NCI-H1417 treated with DMSO at 0.1 percent for 48 hours (cell line): ENCODE measurements around the gene PRKN.
"Not testable (repeated sequence)": the region's sequence is repeated elsewhere in the genome, so short reads cannot be mapped to it uniquely, and the experiment has no call there.

Experiments used
- DNase-seq: peaks from one replicate; lab custom pipeline; 2025; lab: John Stamatoyannopoulos, UW

The PRKN gene

DNA sequence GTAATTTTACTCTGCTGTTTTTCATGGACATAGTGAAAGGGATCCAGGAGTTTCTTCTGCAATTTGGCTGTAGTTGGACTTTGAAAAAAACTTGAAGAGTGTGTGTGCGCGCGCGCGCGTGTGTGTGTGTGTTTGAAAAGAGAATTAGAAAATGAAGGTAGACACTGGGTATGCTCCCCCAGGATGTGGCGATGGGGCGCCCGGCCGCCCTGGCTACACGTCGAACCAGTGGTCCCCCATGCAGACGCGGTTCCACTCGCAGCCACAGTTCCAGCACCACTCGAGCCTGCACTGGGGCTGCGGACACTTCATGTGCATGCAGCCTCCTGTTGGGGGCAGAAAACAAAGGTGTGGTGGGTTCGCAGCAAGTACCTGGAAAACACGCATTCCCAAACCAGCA is 1377.7 kb downstream of the PRKN start:
- DNase-seq, result no peak

DNA sequence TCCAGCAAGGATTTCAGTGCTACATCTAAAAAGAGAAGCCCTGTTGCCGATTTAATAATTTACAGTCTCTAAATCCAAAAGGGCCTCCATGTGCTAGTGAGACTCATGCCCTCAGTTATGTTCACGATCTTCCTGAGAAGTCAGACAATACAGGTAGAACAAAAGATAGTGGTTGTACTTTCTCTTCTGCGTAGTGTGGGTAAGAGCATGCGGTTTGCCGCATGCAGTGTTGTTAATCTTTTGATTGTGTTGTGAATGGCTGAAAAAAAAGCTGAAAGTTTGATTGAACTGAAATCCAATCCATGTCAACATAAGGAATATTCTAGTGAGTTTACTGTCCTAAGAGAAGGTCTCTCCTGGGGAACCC is 1379.0 kb downstream of the PRKN start:
- no peak for DNase-seq

DNA sequence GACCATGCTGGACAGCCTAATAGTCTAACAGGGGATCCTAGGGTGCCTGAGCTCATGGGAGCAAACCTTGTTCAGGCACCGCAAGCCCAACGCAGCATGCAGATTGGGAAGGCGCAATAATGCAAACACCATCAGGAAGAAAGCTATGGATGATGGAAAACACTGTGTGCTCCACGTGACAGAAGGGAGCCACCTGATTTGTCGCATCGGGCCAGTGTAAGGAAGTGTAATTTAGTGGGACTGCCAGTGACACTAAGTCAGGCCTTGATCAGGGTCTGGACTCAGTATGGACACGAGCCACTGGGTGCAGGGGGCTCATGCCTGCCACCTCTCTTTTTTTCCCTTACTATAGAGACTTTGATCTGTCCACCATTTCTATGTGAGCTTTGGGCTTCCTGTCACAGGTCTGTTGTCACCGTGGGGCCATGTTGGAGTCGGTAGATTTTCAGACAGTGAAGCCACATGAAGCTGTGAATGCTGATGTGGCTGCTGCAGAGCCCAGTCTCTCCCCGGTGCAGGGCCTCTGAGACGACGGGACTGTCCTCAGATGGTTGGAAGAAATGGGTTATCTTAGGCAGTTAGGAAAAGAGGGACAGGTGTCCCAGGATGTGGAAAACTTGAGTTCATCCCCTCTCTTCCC is 1379.5 kb downstream of the PRKN start:
- no peak for DNase-seq

DNA sequence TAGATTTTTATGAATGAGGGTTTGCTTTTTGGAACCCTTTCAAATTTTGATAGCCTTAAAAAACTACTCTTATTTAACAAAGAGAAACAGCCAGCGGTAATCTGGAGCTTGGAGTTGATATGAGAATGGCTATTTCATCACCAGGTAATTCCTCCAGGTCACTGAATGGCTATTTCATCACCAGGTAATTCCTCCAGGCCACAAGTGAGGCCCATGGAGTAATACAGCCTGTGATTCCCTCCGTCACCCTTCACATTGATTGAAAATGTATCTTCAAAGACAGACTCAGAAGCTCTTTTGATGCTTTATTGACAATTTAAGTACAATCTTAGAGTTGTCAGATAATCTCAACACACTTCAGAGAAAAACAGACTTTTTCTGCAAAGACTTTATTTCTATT is 1380.4 kb downstream of the PRKN start:
- DNase-seq, result no peak

DNA sequence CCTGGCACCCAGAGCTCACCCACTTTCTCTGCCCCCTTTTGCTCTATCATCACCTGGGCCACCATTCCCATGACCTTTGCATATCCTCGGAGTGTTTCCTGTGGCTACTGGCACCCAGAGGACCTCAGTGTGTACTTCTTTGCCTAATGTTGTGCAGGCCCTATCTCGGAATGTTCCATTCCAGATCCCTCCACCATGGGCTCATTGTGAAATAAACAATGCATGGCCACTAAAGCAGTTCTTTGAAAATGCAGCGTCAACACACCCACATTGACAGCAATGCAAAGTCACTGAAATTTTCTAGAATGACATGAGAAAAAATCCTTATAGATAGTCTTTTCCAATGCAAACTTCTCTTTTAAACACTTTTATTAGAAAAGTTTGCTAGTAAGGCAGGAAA is 1380.8 kb downstream of the PRKN start:
- no peak for DNase-seq

DNA sequence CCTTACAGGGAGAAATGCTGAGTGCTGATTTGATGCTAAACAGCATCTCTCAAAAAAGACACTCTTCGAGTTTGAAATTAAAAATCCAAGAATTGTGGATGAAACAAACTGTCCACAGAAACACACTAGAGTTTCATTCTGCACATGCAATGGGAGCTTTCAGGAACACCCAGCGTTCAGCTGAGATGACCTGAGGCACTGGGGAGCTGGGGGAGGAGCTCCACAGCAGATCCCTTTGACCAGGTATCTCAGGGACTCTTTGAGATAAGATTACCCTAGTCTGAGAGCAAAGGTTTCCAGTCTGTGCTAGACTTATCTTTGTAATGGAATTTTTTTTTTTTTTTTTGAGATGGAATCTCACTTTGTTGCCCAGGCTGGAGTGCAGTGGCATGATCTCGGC is 1382.9 kb downstream of the PRKN start:
- no peak for DNase-seq

DNA sequence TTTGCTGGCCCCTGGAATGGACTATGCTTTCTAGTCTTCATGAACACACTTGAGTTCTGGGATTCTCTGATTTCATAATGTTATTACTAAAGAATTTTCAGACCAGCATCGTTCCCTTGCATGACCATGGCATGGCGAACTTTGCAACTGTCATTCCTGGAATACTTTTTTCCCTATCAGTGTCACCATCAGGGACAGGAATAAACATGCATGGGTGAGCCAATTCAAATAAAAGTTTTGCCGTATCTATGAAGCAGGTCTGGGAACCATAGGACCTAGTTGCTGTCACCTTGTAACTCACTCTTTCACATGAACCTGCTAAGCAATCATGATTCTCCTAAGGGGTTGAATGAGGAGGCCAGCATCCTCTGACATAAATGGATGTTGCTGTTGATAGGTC is 1385.5 kb downstream of the PRKN start:
- DNase-seq, result no peak

GRCh38 chr6:161341638-161342037 is 1385.9 kb downstream of the PRKN start:
- no peak for DNase-seq

- DNase-seq, result no peak
These were observed 1389.6 kb downstream of the PRKN start for GRCh38 chr6:161338015-161338414.

GRCh38 chr6:161336479-161336878 is 1391.1 kb downstream of the PRKN start:
- no peak for DNase-seq

- DNase-seq, result no peak
These were observed 1394.2 kb downstream of the PRKN start for GRCh38 chr6:161333410-161333809.

GRCh38 chr6:161331402-161332081 is 1396.0 kb downstream of the PRKN start:
- not testable (repeated sequence) for DNase-seq

GRCh38 chr6:161327360-161327953 is 1400.1 kb downstream of the PRKN start:
- DNase-seq, result no peak

GRCh38 chr6:161319231-161319630 is 1408.3 kb downstream of the PRKN start:
- DNase-seq, result no peak

DNA sequence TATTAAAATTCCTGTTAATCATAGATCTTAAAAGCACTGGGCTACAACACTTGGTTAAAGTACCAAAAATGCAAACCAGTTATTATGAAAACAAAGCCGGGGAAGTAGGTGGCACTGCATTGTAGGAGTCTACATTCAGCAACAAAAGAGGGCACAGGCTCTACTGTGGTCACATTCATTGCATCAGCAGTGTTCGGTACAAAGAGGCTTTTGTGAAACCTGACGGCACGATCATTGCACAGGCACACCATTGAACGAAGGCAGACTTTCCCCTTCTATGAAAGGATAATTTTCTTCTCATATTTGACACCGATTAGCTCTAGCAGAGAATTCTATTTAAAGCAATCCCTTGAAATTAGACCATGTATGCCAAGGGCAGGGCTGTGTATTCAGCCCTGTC is 1409.1 kb downstream of the PRKN start:
- no peak for DNase-seq

DNA sequence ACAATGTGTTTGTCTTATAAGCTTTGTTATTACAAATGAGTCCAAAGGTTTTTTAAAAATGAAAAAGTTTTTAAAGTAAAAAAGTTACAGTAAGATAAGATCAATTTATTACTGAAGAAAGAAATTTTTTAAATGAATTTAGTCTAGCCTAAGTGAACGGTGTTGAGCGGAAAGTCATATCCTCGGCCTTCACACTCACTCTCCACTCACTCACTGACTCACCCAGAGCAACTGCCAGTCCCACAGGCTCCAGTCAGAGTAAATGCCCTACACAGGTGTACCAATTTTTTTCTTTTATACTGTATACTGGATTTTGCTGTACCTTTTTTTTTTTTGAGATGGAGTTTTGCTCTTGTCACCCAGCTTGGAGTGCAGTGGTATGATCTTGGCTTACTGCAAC is 1411.0 kb downstream of the PRKN start:
- DNase-seq, result no peak

DNA sequence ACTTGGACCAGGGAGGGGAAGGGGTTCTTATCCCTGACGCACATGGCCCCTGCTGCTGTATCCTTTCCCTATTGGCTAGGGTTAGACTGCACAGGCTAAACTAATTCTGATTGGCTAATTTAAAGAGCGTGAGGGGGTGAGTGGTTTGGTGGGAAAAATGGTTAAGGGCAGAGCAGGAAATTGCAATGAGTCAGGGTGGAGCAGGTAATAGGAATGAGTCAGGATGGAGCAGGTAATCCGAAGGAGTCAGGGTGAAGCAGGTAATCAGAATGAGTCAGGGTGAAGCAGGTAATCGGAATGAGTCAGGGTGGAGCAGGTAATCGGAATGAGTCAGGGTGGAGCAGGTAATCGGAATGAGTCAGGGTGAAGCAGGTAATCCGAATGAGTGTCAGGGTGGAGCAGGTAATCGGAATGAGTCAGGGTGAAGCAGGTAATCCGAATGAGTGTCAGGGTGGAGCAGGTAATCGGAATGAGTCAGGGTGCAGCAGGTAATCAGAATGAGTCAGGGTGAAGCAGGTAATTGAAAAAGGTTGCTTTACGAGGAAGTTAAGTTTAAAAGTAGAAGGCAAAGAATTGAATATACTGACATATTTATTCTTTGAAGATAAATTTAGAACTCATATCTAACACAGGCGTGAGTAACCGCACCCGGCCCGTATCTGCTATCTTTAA is 1412.2 kb downstream of the PRKN start:
- not testable (repeated sequence) for DNase-seq

DNA sequence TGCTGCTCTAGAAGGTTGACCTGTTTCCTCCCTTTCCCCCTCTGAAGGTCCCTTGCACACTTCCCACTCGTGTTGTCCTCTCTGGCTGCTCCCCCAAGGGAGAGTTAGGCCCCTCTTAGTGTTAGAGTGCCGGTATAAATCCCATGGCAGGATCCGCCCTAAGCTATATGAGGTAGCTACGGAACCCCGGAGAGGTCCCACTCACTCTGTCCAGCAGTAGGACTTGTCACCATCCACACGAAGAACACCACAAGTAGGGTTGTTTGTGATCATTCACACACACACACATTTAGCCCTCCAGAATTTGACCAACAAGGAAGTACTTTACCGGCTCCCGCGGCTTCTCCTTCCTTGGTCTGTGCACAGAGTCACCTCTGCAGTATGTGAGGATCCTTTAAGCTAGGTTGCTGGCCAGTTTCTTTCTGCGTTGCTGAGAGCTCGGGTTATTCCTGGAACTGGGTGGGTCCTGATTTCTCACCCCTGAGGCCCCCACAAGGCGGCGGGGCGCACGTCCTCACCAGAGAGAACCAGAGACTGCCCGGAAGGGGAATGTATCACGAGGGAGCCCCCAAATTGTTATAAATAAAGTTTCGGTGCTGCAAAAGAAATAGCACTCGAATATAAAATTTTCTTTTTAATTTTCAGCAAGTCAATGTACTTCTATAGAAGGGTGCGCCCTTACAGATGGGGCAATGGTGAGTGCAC is 1412.9 kb downstream of the PRKN start:
- not testable (repeated sequence) for DNase-seq

GRCh38 chr6:161313940-161314509 is 1413.5 kb downstream of the PRKN start:
- no peak for DNase-seq

DNA sequence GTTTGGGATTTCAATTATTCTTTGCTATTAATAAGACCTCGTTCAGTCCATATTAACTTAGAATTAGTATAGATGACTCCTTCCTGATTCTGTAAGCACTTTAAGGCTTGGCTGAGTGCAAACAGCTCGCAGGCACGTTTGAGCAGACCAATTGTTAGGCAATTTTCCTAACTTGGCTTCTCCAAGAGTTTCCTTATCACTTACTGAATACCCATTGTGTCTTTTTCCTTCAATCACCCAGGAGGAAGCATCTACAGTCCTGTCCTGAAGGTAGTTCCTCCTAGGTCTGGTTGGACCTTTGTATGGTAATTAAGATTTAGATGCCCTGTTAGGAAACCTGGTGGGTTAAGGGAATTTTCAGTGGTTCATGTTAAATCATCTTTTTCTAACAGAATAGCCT is 1414.1 kb downstream of the PRKN start:
- DNase-seq, result not testable (repeated sequence)

DNA sequence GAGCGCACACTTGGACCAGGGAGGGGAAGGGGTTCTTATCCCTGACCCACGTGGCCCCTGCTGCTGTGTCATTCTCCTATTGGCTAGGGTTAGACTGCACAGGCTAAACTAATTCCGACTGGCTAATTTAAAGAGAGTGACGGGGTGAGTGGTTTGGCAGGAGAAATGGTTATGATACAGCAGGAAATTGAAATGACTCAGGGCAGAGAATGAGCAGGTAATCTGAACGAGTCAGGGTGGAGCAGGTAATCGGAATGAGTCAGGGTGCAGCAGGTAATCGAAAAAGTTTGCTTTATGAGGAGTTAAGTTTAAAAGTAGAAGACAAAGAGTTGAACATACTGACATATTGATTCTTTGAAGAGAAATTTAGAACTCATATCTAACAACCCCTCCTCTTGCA is 1417.8 kb downstream of the PRKN start:
- DNase-seq, result not testable (repeated sequence)

GRCh38 chr6:161308075-161308655 is 1419.4 kb downstream of the PRKN start:
- no peak for DNase-seq
